Measurements from ENCODE around the gene MRTFB. TPM values are rescaled to one million over a fixed set of nuclear protein-coding genes. Genes with fewer than 3 reads are reported as not detected.

Gene MRTFB
- total and polyA plus RNA-seq, 2 of the 13 experiments (the other 11 are each of a cell fraction or from before 2014, with no cell fraction given): 11.4 to 14.0 TPM

DNA sequence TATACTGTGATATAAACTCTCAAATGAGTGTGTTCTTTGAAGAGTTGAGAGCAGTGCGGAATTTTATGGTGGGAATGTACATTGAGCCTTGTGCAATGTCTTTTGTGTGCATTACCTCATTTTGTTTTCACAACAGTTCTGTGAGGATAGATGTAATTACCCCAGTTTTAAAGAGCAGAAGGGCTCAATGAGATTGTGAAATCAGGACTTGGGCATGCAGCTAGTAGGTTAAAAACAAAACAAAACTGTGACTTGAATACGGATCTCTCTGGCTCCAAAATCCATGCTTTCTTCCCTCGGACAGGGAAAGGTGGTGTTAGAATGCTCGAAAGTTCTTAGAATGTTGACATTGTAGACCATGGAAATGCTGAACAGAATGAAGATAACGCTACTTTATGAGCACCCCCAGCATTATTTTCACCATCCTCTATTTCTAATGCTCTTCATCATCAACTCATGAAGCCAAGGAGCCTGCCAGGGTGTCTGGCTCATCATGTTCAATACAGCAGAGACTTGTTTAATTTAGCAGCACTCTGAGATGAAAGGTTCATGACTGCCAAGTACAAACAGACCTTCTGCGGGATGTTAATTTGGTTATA is 17.1 kb downstream of the MRTFB start (continued):
- TF ChIP-seq GFI1 (CRISPR knock-in tag; IDR thresholded peaks at IDR 0.05; ENCODE audit: borderline replicate concordance): peak; percentile 77
- TF ChIP-seq STAT5B (CRISPR knock-in tag; IDR thresholded peaks at IDR 0.05): 0 out of 2 replicates have a peak, but pooled peaks have one; percentile 29
- TF ChIP-seq AHR (CRISPR knock-in tag; IDR thresholded peaks at IDR 0.05): no peak; the same call in 1 of the 2 replicates
- peak; percentile 62; the same call in 1 of the 2 replicates for TF ChIP-seq SMC3 (IDR thresholded peaks at IDR 0.05; ENCODE audit: low read length)
- peak; percentile 53; the same call in 1 of the 2 replicates for TF ChIP-seq CBFB (CRISPR knock-in tag; IDR thresholded peaks at IDR 0.05)
- no peak for TF ChIP-seq PRPF4 (IDR thresholded peaks at IDR 0.05; ENCODE audit: low read depth, low read length, poor library complexity, severe bottlenecking)
- TF ChIP-seq ZNF775 (CRISPR knock-in tag; IDR thresholded peaks at IDR 0.05; ENCODE audit: borderline replicate concordance): 0 out of 2 replicates have a peak, but pooled peaks have one; percentile 8
- TF ChIP-seq, protein P1, sequence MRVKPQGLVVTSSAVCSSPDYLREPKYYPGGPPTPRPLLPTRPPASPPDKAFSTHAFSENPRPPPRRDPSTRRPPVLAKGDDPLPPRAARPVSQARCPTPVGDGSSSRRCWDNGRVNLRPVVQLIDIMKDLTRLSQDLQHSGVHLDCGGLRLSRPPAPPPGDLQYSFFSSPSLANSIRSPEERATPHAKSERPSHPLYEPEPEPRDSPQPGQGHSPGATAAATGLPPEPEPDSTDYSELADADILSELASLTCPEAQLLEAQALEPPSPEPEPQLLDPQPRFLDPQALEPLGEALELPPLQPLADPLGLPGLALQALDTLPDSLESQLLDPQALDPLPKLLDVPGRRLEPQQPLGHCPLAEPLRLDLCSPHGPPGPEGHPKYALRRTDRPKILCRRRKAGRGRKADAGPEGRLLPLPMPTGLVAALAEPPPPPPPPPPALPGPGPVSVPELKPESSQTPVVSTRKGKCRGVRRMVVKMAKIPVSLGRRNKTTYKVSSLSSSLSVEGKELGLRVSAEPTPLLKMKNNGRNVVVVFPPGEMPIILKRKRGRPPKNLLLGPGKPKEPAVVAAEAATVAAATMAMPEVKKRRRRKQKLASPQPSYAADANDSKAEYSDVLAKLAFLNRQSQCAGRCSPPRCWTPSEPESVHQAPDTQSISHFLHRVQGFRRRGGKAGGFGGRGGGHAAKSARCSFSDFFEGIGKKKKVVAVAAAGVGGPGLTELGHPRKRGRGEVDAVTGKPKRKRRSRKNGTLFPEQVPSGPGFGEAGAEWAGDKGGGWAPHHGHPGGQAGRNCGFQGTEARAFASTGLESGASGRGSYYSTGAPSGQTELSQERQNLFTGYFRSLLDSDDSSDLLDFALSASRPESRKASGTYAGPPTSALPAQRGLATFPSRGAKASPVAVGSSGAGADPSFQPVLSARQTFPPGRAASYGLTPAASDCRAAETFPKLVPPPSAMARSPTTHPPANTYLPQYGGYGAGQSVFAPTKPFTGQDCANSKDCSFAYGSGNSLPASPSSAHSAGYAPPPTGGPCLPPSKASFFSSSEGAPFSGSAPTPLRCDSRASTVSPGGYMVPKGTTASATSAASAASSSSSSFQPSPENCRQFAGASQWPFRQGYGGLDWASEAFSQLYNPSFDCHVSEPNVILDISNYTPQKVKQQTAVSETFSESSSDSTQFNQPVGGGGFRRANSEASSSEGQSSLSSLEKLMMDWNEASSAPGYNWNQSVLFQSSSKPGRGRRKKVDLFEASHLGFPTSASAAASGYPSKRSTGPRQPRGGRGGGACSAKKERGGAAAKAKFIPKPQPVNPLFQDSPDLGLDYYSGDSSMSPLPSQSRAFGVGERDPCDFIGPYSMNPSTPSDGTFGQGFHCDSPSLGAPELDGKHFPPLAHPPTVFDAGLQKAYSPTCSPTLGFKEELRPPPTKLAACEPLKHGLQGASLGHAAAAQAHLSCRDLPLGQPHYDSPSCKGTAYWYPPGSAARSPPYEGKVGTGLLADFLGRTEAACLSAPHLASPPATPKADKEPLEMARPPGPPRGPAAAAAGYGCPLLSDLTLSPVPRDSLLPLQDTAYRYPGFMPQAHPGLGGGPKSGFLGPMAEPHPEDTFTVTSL (CRISPR knock-in tag; IDR thresholded peaks at IDR 0.05; ENCODE audit: borderline replicate concordance): peak; percentile 97
- TF ChIP-seq KLF12 (CRISPR knock-in tag; IDR thresholded peaks at IDR 0.05; ENCODE audit: borderline replicate concordance): 0 out of 2 replicates have a peak, but pooled peaks have one; percentile 14
- TF ChIP-seq MAF1 (CRISPR knock-in tag; IDR thresholded peaks at IDR 0.05; ENCODE audit: borderline replicate concordance): no peak
- TF ChIP-seq ARNTL (CRISPR knock-in tag; IDR thresholded peaks at IDR 0.05): peak; percentile 48; the same call in 1 of the 2 replicates
- TF ChIP-seq TCF7 (IDR thresholded peaks at IDR 0.05; ENCODE audit: low read depth): peak; percentile 74
- TF ChIP-seq, protein P2, sequence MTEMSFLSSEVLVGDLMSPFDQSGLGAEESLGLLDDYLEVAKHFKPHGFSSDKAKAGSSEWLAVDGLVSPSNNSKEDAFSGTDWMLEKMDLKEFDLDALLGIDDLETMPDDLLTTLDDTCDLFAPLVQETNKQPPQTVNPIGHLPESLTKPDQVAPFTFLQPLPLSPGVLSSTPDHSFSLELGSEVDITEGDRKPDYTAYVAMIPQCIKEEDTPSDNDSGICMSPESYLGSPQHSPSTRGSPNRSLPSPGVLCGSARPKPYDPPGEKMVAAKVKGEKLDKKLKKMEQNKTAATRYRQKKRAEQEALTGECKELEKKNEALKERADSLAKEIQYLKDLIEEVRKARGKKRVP (CRISPR knock-in tag; IDR thresholded peaks at IDR 0.05): peak in 1 of 2 experiments; percentile 91; a peak in 2 of 4 replicates
- TF ChIP-seq KDM3A (CRISPR knock-in tag; IDR thresholded peaks at IDR 0.05; ENCODE audit: low read depth): peak; percentile 82; the same call in 1 of the 2 replicates
- TF ChIP-seq, protein P3, sequence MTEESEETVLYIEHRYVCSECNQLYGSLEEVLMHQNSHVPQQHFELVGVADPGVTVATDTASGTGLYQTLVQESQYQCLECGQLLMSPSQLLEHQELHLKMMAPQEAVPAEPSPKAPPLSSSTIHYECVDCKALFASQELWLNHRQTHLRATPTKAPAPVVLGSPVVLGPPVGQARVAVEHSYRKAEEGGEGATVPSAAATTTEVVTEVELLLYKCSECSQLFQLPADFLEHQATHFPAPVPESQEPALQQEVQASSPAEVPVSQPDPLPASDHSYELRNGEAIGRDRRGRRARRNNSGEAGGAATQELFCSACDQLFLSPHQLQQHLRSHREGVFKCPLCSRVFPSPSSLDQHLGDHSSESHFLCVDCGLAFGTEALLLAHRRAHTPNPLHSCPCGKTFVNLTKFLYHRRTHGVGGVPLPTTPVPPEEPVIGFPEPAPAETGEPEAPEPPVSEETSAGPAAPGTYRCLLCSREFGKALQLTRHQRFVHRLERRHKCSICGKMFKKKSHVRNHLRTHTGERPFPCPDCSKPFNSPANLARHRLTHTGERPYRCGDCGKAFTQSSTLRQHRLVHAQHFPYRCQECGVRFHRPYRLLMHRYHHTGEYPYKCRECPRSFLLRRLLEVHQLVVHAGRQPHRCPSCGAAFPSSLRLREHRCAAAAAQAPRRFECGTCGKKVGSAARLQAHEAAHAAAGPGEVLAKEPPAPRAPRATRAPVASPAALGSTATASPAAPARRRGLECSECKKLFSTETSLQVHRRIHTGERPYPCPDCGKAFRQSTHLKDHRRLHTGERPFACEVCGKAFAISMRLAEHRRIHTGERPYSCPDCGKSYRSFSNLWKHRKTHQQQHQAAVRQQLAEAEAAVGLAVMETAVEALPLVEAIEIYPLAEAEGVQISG (CRISPR knock-in tag; IDR thresholded peaks at IDR 0.05): peak; percentile 65
- peak; percentile 68; the same call in 1 of the 2 replicates for TF ChIP-seq ZNF264 (CRISPR knock-in tag; IDR thresholded peaks at IDR 0.05)
- TF ChIP-seq ZNF615 (CRISPR knock-in tag; IDR thresholded peaks at IDR 0.05; ENCODE audit: borderline replicate concordance): peak; percentile 60; the same call in 1 of the 2 replicates

Measured in HepG2 (cell line).